Hematopoietic multipotent progenitor cell treated with erythropoietin and hydrocortisone succinate and interleukin-3 and kit ligand, for 8 days (in vitro differentiated cells): ENCODE measurements around the gene FCSK.
"Not testable (repeated sequence)": the region's sequence is repeated elsewhere in the genome, so short reads cannot be mapped to it uniquely, and the experiment has no call there.

ENCODE experiments used
- DNase-seq: peaks from one replicate; pipeline ENCODE4 v3.0.0-alpha.2; 2015

Gene FCSK

GRCh38 chr16:70432356-70432722 lies 22.1 kb upstream of the FCSK start:
- no peak for DNase-seq

- DNase-seq, result peak; percentile 73
Measured at GRCh38 chr16:70432723-70433457, 21.5 kb upstream of the FCSK start.

- no peak for DNase-seq
Measured at GRCh38 chr16:70433458-70434103, 20.8 kb upstream of the FCSK start.

GRCh38 chr16:70434484-70435260 lies 19.7 kb upstream of the FCSK start:
- DNase-seq, result no peak

GRCh38 chr16:70437017-70437581 lies 17.3 kb upstream of the FCSK start:
- DNase-seq, result no peak

- DNase-seq, result peak; percentile 43
Measured at GRCh38 chr16:70437582-70438557, 16.5 kb upstream of the FCSK start.

GRCh38 chr16:70438585-70438968 lies 15.8 kb upstream of the FCSK start:
- no peak for DNase-seq

GRCh38 chr16:70438969-70439862 lies 15.2 kb upstream of the FCSK start, which contains the start of gene ST3GAL2:
ST3GAL2 (minus strand) TSS chr16:70439100; CDS start chr16:70398530, 40,570 bp downstream.
- DNase-seq, result peak; percentile 94

- DNase-seq, result no peak
Measured at GRCh38 chr16:70440009-70440692, 14.2 kb upstream of the FCSK start.

GRCh38 chr16:70441406-70441990 lies 12.9 kb upstream of the FCSK start:
- DNase-seq, result no peak

- DNase-seq, result no peak
Measured at GRCh38 chr16:70442344-70442743, 12.1 kb upstream of the FCSK start.

- no peak for DNase-seq
Measured at GRCh38 chr16:70444249-70445063, 9.9 kb upstream of the FCSK start.

GRCh38 chr16:70448075-70448474 lies 6.3 kb upstream of the FCSK start:
- no peak for DNase-seq

GRCh38 chr16:70450142-70451003 lies 4.0 kb upstream of the FCSK start:
- DNase-seq, result not testable (repeated sequence)

GRCh38 chr16:70451004-70451340 lies 3.4 kb upstream of the FCSK start:
- not testable (repeated sequence) for DNase-seq

- no peak for DNase-seq
Measured at GRCh38 chr16:70453117-70453891, 1.1 kb upstream of the FCSK start.

- no peak for DNase-seq
Measured at GRCh38 chr16:70453892-70454221, 538 bp upstream of the FCSK start.

GRCh38 chr16:70455910-70456309 lies 1.5 kb downstream of the FCSK start:
- peak; percentile 45 for DNase-seq
